ENCODE measurements around the gene PNPLA1. TPM values are rescaled to one million over a fixed set of nuclear protein-coding genes. Genes with fewer than 3 reads are reported as not detected.

The PNPLA1 gene
- total RNA-seq, 1 donor from 2014 or later, result not detected

- no peak overlapping the region for H3K27ac ChIP-seq (replicated peaks)
- intact Hi-C loops (cut with micrococcal nuclease), result no loop called here
- no peak for TF ChIP-seq CTCF (IDR thresholded peaks at IDR 0.05; ENCODE audit: borderline replicate concordance)
- no peaks in the 10 kb centered on the region for H3K36me3 ChIP-seq
- DNase-seq, result no peak
- H3K27me3 ChIP-seq (ENCODE audit: low read depth), result peaks cover 94% of the 10 kb centered on the region
- H3K9me3 ChIP-seq (replicated peaks), result no peaks in the 10 kb centered on the region
- H3K4me3 ChIP-seq, result no peak overlapping the region
- no peaks in the 10 kb centered on the region for H3K4me1 ChIP-seq
Observed at GRCh38 chr6:36286858-36287257, 17.0 kb downstream of the PNPLA1 start.

GRCh38 chr6:36289281-36289878 is 19.5 kb downstream of the PNPLA1 start:
- Histone ChIP-seq H3K27ac (replicated peaks) (no peak overlapping the region), H3K4me3 (no peak overlapping the region), H3K36me3 (no peaks in the 10 kb centered on the region), H3K4me1 (no peaks in the 10 kb centered on the region), H3K9me3 (replicated peaks) (no peaks in the 10 kb centered on the region), H3K27me3 (ENCODE audit: low read depth) (peaks cover 95% of the 10 kb centered on the region)
- TF ChIP-seq CTCF (IDR thresholded peaks at IDR 0.05; ENCODE audit: borderline replicate concordance), result no peak
- intact Hi-C loops (cut with micrococcal nuclease), result no loop called here
- no peak for DNase-seq

GRCh38 chr6:36290668-36291620 is 21.1 kb downstream of the PNPLA1 start:
- DNase-seq, result no peak
- no peak for TF ChIP-seq CTCF (IDR thresholded peaks at IDR 0.05; ENCODE audit: borderline replicate concordance)
- H3K27me3 ChIP-seq (ENCODE audit: low read depth), result peaks cover 94% of the 10 kb centered on the region
- no peaks in the 10 kb centered on the region for H3K36me3 ChIP-seq
- no peaks in the 10 kb centered on the region for H3K4me1 ChIP-seq
- H3K27ac ChIP-seq (replicated peaks), result no peak overlapping the region
- intact Hi-C loops (cut with micrococcal nuclease), result no loop called here
- no peak overlapping the region for H3K4me3 ChIP-seq
- no peaks in the 10 kb centered on the region for H3K9me3 ChIP-seq (replicated peaks)

- Histone ChIP-seq H3K27ac (replicated peaks) (no peak overlapping the region), H3K9me3 (replicated peaks) (no peaks in the 10 kb centered on the region), H3K27me3 (ENCODE audit: low read depth) (peaks cover 88% of the 10 kb centered on the region), H3K36me3 (no peaks in the 10 kb centered on the region), H3K4me3 (no peak overlapping the region), H3K4me1 (no peaks in the 10 kb centered on the region)
- TF ChIP-seq CTCF (IDR thresholded peaks at IDR 0.05; ENCODE audit: borderline replicate concordance), result no peak
- no peak for DNase-seq
- intact Hi-C loops (cut with micrococcal nuclease), result no loop called here
Observed at GRCh38 chr6:36292170-36292569, 22.3 kb downstream of the PNPLA1 start.

- no peak for DNase-seq
- no peaks in the 10 kb centered on the region for H3K9me3 ChIP-seq (replicated peaks)
- H3K27me3 ChIP-seq (ENCODE audit: low read depth), result peaks cover 66% of the 10 kb centered on the region
- intact Hi-C loops (cut with micrococcal nuclease), result no loop called here
- TF ChIP-seq CTCF (IDR thresholded peaks at IDR 0.05; ENCODE audit: borderline replicate concordance), result no peak
- H3K36me3 ChIP-seq, result no peaks in the 10 kb centered on the region
- H3K4me1 ChIP-seq, result no peaks in the 10 kb centered on the region
- no peak overlapping the region for H3K4me3 ChIP-seq
- no peak overlapping the region for H3K27ac ChIP-seq (replicated peaks)
Observed at GRCh38 chr6:36296240-36296639, 26.4 kb downstream of the PNPLA1 start.
